DMS 273 treated with DMSO at 0.1 percent for 48 hours (cell line): ENCODE data around the gene CHMP4A.

Experiments used
- DNase-seq: peaks from one replicate; lab custom pipeline; 2025; lab: John Stamatoyannopoulos, UW

Gene CHMP4A

DNA sequence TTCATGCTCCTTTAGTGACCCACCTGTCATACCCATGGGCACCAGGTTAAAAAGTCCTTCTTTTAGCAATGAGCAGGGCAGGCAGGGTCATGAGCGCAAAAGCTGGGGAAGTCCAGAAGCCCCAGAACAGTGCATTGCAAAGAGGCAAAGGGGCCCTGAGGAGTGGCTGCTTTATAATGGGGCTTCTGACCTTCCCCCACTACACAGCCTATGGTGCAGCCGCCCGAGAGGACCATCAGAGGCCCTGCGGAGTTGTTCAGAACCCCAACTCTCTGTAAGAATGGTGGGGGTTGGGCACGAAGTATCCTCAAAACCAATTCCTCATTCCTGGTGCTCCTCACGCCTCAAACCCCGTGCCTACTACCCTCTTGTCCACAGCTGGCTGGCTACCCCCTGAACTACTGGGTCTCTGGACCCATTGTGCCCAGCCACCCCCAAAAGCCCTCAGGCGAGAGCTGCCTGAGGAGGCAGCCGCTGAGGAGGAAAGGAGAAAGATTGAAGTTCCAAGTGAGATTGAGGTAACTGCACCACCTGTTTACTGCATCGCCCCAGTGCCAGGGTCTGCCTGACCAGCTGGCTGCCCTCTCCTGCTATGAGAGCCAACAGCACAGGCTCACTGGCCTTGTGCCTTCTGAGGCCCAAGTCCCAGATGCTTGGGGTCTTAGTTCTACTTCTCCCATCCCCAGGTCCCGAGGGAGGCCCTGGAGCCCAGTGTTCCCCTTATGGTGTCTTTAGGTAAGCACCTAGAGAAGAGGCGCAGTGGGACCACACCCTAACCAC, 34.7 kb downstream of the CHMP4A start:
- no peak for DNase-seq

DNA sequence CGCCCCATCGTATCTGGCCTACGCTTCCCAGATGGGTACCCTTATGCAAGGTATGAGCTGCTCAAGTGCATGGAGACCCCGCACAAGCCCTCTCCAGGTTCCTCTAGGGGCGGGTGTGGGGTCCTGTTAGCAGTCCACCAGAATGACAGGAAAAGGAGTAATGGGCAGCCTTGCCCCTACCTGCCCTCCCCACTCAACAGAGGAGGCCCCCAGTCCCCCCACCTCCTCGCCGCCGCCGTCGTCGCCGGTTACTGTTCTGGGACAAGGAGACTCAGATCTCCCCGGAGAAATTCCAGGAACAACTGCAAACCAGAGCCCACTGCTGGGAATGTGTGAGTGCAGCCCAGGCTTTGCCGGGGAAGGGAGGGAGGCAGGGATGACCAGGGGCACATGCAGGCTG, 35.4 kb downstream of the CHMP4A start:
- DNase-seq: no peak

DNA sequence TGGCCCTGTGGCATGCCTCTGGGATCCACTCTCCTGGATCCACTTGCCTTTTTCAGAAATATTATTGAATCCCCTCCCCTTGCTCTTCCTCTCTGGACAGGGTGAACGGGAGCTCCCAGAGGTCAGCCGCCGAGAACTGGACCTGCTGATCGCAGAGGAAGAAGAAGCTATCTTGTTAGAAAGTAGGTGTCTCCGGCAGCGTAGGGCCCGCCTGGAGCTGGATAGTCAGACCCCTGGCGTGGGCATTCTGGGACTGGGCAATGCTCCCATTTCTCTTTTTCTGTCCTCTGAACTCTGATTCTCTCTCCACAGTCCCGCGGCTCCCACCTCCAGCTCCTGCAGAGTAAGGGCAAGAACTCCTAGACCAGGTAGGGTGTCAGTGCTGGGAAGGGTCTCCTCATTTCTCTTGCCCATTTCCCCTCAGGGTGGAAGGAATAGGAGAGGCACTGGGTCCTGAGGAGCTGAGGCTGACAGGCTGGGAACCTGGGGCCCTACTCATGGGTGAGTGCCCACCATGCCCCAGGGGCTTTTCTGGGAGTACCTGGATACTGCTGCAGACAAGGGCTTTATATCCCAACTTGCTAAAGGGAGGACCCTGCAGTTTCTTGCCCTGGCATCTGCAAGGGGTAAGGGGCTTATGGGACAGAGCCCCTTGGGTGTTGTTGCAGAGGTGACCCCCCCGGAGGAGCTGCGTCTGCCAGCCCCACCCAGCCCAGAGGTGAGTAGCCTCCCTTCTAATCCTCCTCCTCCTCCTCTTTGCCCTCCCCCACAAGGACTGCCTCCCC, 36.1 kb downstream of the CHMP4A start:
- no peak for DNase-seq

DNA sequence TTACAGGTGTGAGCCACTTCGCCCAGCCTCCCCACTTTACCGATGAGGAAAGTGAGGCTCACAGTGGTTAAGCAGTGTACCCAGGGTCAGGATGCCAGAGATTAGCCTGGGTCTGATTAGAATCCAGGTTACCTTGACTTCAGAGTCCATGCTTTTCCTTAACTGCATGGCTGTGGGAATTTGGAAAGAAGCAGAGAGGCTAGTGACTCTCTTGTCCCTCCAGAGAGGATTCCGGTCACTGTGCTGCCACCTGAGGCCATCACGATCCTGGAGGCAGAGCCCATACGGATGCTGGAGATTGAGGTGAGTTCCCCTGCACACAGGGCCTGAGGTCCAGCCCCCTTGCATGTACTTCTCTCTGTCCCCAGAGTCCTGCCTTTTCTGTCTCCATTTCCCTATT, 36.7 kb downstream of the CHMP4A start:
- DNase-seq: no peak

DNA sequence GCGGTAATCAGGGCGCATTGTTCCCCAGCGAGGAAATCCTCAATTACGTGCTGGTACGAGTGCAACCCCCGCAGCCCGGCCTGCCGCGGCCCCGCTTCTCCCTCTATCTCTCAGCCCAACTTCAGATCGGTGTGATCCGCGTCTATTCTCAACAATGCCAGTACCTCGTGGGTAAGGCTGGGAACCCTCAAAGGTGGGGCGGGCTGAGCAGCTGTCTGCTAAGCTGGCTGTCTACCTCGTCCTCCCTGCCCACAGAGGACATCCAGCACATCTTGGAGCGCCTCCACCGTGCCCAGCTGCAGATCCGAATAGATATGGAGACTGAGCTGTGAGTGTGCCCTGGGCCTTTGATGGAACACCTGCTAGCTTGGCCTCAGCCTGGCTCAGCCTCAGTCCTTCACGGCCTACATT, 40.4 kb downstream of the CHMP4A start:
- DNase-seq: no peak

DNA sequence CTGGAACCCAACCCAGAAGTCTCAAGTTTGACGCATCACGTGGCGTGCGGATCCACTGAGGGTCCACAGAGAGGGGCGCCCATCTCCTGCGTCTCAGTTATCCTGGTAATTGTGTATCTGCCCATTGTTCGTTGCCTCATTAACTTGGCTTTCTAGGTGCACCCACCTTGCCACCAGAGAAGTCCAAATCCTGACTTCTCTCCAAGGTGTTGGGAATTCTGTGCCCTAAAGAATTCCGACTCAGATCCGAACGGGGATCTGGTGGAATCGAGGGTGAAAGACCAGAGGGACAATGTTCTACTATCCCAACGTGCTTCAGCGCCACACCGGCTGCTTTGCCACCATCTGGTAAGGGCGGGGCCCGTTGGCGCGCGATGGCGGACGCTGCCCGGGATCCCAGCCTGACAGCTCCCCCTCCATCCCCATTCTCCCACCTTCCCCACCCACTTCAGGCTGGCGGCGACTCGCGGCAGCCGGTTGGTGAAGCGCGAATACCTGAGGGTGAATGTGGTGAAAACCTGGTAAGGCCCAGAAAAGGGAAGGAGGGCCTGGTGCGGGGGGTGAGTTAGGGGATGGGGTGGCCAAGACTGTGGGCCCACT, 40.9 kb downstream of the CHMP4A start:
- peak; percentile 33 for DNase-seq

DNA sequence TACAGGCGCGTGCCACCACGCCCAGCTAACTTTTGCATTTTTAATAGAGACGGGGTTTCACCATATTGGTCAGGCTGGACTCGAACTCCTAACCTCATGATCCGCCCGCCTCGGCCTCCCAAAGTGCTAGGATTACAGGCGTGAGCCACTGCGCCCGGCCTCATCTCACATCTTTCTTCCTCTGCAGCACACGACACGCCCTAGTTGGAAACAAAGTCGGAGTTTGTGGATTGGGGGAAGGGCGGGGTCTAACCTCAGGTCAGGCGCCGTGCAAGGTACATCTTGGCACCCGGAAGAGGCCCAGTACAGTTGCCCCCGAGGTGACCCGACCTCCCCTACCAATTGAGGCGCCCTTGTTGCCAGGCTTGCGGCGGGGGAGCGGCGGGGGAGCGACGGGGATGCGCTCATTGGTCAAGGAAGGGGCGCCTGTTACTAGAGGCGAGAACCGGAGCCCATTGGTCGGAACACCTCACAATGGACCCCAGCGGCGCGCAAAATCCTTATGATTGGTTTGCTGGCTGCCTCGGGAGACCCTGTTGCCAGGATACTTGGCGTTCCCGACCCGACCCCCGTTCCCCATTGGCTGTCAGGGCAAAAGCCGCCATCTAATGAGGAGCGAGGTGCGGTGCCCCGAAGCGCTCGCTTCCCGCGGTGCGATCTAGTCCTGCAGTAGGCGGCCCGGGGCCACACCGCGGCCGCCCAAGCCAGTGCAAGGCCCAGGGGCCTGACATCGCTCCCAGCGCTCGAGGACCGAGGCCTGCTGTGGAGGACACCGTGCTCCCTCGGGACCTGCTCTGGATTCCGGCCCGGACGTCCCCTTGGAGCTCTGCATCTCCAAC, 41.6 kb downstream of the CHMP4A start, which contains the start of gene REC8:
REC8 (plus strand) TSS at position 659 of the 839 bp plus-strand sequence. CDS start 473 bp downstream, outside the sequence.
- DNase-seq: peak; percentile 98

DNA sequence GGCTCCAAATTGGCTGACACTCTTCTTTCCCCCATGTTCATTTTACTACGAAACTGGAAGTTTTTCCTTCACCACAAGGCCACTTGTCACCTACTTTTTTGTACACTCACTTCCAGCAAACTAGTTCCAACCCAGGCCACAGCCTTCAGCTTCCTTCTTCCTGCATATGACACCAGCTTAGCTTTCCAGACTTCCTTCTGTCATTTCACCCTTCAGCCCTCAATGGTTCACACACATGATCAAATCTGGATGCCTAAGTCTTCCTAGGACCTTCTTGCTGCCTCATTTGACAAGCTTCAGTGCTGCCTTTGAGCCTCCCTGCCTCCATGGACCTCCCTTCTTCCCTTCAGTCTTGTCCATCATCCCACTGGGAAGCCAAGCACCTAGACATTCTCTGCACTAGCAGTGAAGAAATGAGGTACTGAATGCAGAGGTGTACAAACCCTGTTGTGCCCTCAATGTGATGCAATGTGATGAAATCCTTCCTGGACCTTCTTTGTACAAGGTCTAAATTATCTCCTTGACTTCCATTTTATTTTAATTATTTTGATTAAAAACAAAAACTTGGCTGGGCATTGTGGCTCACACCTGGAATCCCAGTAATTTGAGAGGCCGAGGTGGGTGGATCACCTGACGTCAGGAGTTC, 45.7 kb downstream of the CHMP4A start:
- no peak for DNase-seq

DNA sequence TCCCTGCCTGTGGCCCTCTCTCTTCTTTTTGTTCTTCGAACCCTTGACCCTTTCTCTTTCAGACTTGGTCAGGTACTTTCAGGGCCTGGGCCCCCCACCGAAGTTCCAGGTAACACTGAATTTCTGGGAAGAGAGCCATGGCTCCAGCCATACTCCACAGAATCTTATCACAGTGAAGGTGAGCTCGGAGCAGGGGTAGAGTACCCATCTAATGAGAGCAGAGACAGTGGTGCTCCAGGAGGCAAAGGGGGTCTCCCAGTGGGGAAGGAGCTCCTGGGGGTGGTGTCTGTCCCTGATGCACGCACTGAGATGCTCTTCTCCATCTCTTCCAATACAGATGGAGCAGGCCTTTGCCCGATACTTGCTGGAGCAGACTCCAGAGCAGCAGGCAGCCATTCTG, 47.5 kb downstream of the CHMP4A start:
- no peak for DNase-seq

DNA sequence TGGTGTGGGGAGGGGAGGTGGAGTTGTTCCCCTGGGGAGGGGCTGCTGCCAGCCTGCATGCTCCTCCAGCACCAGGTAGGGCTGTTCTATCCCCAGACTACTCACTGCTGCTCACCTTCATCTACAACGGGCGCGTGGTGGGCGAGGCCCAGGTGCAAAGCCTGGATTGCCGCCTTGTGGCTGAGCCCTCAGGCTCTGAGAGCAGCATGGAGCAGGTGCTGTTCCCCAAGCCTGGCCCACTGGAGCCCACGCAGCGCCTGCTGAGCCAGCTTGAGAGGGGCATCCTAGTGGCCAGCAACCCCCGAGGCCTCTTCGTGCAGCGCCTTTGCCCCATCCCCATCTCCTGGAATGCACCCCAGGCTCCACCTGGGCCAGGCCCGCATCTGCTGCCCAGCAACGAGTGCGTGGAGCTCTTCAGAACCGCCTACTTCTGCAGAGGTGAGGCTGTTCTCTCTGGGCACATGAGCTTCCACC, 48.7 kb downstream of the CHMP4A start:
- no peak for DNase-seq

DNA sequence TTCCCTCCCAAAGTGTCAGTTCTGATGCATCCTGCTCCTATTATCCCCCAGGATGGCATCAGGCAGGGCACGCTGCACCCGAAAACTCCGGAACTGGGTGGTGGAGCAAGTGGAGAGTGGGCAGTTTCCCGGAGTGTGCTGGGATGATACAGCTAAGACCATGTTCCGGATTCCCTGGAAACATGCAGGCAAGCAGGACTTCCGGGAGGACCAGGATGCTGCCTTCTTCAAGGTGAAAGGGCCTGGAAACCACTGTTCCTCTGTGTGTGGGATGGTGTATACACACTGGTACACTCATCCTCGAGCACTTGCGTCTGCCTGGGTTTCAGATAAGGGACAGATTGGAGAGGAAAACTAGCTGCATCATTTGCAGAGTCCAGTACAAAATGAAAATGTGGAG, 51.2 kb downstream of the CHMP4A start:
- no peak for DNase-seq

DNA sequence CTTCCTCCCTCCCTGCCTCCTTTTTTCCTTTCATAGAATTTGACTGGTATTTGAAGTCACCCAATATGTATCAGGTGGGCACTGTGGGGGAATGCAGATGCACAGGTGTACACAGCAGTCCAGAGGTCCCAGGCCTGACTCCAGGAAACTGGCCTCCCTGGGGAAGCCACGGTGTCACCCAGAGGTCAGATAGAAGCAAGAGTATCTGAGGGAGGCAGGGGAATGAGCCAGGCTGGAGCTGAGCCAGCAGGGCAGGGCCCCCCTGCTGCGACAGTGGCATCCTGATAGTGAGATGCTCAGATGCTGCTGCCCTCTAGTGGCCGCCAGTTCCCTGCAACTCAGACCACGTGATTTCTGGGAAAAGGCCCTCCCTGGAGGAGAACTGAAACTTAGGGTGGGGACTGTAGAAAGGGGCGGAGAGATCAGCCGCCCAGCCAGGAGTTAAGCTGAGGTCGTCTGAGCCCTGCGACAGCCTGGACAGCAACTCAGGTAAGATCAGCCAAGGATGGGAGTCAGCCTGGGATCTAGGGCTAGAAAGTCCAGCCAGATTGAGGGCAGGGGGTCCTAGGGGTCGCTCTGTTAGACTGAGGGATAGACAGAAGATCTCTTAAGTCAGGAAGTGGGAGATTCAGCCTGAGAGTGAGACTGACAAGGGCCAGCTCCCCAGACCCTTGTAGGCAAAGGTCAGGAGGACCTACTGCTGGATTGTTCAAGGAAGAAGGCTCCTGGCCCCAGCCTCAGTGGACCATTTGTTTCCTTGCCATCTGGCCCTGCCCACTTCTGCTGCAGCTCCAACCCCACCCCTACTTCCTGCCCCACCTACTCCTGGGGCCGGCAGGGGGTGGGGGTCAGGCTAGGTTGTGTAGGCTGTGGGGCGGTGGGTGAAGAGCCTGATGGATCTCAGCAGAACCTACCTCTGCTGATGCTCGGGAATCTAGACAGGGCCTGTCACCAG, 52.2 kb downstream of the CHMP4A start, which contains the start of gene IRF9:
IRF9 (plus strand) TSS at position 416 of the 955 bp plus-strand sequence. CDS start 880 bp downstream, outside the sequence.
- DNase-seq: peak; percentile 92

DNA sequence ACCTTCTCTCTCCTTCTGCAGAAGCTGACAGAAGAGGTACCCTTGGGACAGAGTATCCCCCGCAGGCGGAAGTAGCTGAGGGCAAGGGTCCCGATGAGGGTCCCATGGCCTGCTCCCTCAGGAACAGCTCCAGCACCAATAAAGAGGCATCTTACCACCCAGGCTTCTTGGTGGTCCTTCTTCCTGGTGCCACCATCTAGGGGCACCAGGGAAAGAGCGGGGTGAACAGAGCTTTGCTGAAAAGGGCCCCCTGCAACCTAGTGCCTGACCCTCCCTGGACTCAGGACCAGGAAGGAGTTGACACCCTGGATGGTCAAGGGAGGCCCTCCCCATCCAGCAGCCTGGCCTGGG, 52.8 kb downstream of the CHMP4A start:
- DNase-seq: no peak

DNA sequence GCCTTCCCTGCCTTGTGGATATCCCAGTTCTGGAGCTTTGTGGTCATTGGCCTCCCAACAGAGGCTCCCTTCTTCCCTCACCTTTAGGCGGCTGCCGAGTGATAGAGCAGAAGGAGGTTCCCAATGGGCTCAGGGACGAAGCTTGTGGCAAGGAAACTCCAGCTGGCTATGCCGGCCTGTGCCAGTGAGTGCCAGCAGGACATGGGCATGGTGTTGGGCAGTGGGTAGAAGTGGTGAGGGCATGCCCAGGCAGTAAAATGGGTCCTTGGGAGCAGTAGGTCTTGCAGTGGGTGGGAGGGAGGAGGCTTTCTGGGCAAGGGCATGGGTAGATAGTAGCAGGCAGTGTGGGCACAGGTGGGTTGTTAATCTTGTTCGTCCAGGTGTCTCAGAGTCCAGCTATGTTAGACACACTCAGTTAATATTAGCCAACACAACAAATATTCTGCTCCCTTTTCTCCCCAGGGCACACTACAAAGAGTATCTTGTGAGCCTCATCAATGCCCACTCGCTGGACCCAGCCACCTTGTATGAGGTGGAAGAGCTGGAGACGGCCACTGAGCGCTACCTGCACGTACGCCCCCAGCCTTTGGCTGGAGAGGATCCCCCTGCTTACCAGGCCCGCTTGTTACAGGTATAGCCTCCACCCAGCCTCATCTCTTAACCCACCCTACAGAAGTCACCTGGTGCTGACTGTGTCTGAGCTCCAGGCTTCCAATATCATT, 53.4 kb downstream of the CHMP4A start:
- no peak for DNase-seq
